Esophagus muscularis mucosa (tissue), 4 donors: Measurements from ENCODE around the gene SEMA3D.

Source experiments
- EP300 ChIP-seq: sonication (generic); formaldehyde crosslinking; IDR thresholded peaks from one replicate; pipeline ENCODE4 v1.6.1; 2017; ENCODE audit warnings: antibody characterized with exemption
- POLR2A ChIP-seq: fragments of 450-650 bp; IDR thresholded peaks from one replicate; pipeline ENCODE4 v1.6.1; 2017; ENCODE audit warnings: antibody characterized with exemption, moderate library complexity, mild to moderate bottlenecking, low read depth
- POLR2AphosphoS5 ChIP-seq, 2 donors: sonication (generic); formaldehyde crosslinking; IDR thresholded peaks; one replicate each; pipeline ENCODE4 v1.6.1; 2017; ENCODE audit warnings: antibody characterized with exemption in 2 of 2
- TF ChIP-seq, protein P1 (sequence below), 3 experiments: fragments of 200-600 bp in 2 of 3; fragments of 450-650 bp in 1 of 3; sonication (generic) in 2 of 3; IDR thresholded peaks; one replicate each; pipeline ENCODE4 v1.5.1; 2017 to 2019; ENCODE audit warnings: antibody characterized with exemption in 3 of 3, mild to moderate bottlenecking in 2 of 3, moderate library complexity in 1 of 3

DNA sequence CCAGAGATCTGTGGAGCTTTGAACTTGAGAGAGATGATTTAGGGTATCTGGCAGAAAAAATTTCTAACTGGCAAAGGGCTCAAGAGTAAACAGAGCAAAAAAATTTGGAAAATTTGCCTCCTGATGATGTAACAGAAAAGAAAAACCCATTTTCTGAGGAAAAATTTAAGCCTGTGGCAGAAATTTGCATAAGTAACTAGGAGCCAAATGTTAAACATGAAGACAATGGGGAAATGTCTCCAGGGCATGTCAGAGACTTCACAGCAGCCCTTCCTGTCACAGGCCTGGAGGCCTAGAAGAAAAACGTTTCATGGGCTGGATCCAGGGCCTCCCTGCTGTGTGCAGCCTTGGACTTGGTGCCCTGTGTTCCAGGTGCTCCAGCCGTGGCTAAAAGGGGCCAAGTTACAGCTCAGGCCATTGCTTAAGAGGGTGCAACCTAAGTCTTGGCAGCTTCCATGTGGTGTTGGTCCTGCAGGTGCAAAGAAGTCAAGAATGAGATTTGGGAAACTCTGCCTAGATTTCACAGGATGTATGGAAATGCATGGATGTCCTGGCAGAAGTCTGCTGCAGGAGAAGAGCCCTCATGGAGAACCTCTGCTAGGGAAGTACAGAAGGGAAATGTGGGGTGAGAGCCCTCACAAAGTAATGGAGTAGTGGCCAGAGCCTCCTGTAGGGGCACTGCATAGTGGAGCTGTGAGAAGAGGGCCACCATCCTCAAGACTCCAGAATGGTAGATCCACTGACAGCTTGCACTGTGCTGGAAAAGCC is 8.1 kb downstream of the SEMA3D start:
- TF ChIP-seq POLR2A (no peak), EP300 (no peak), POLR2AphosphoS5 (IDR thresholded peaks at IDR 0.05) (no peak)
- TF ChIP-seq, protein P1, sequence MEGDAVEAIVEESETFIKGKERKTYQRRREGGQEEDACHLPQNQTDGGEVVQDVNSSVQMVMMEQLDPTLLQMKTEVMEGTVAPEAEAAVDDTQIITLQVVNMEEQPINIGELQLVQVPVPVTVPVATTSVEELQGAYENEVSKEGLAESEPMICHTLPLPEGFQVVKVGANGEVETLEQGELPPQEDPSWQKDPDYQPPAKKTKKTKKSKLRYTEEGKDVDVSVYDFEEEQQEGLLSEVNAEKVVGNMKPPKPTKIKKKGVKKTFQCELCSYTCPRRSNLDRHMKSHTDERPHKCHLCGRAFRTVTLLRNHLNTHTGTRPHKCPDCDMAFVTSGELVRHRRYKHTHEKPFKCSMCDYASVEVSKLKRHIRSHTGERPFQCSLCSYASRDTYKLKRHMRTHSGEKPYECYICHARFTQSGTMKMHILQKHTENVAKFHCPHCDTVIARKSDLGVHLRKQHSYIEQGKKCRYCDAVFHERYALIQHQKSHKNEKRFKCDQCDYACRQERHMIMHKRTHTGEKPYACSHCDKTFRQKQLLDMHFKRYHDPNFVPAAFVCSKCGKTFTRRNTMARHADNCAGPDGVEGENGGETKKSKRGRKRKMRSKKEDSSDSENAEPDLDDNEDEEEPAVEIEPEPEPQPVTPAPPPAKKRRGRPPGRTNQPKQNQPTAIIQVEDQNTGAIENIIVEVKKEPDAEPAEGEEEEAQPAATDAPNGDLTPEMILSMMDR (IDR thresholded peaks at IDR 0.05) = no peak
